Neural progenitor cell (in vitro differentiated cells): ENCODE results near the gene MRAS. TPM values are rescaled to one million over a fixed set of nuclear protein-coding genes. Genes with fewer than 3 reads are reported as not detected.

Source experiments
- DNase-seq: peaks from one replicate; pipeline ENCODE4 v3.0.0-alpha.2; 2016; ENCODE audit warnings: low spot score
- H2AFZ ChIP-seq: fragments of 200-600 bp; sonication (generic); replicated peaks from 2 replicates; pipeline ENCODE4 v1.6.1; 2016; ENCODE audit warnings: antibody characterized with exemption
- H3F3A ChIP-seq: fragments of 200-600 bp; sonication (generic); 2 replicates; pipeline ENCODE4 v1.6.1; 2016; ENCODE audit warnings: antibody characterized with exemption, low read depth
- H3K27ac ChIP-seq: fragments of 200-600 bp; sonication (generic); 2 replicates; pipeline ENCODE4 v1.5.1; 2016; ENCODE audit warnings: mild to moderate bottlenecking
- H3K27me3 ChIP-seq: fragments of 200-600 bp; sonication (generic); 2 replicates; pipeline ENCODE4 v1.6.1; 2016; ENCODE audit warnings: mild to moderate bottlenecking, moderate library complexity
- H3K36me3 ChIP-seq: fragments of 200-600 bp; sonication (generic); 2 replicates; pipeline ENCODE4 v1.5.1; 2016
- H3K4me1 ChIP-seq: fragments of 200-600 bp; sonication (generic); 2 replicates; pipeline ENCODE4 v1.6.1; 2016; ENCODE audit warnings: mixed run types
- H3K4me2 ChIP-seq: fragments of 200-600 bp; sonication (generic); 2 replicates; pipeline ENCODE4 v1.6.1; 2016
- H3K4me3 ChIP-seq: fragments of 200-600 bp; sonication (generic); 2 replicates; pipeline ENCODE4 v1.5.1; 2016
- H3K79me2 ChIP-seq: fragments of 200-600 bp; sonication (generic); 2 replicates; pipeline ENCODE4 v1.6.1; 2016; ENCODE audit warnings: low read depth
- H3K9ac ChIP-seq: fragments of 200-600 bp; sonication (generic); 2 replicates; pipeline ENCODE4 v1.6.1; 2016
- H3K9me3 ChIP-seq: fragments of 200-600 bp; sonication (generic); 2 replicates; pipeline ENCODE4 v1.5.1; 2016; ENCODE audit warnings: low read depth
- H4K20me1 ChIP-seq: fragments of 200-600 bp; sonication (generic); 2 replicates; pipeline ENCODE4 v1.6.1; 2016; ENCODE audit warnings: low read depth
- H3K27ac Mint-ChIP-seq: 3 replicates; pipeline ENCODE4 v1.8.0; 2021; ENCODE audit warnings: mixed read lengths
- H3K27me3 Mint-ChIP-seq: 2 replicates; pipeline ENCODE4 v1.8.0; 2022; ENCODE audit warnings: low read depth, mild to moderate bottlenecking, inconsistent platforms, moderate library complexity, mixed read lengths; ENCODE audit not compliant: insufficient read depth
- H3K36me3 Mint-ChIP-seq: 3 replicates; pipeline ENCODE4 v1.8.0; 2021; ENCODE audit warnings: mixed read lengths
- H3K4me1 Mint-ChIP-seq: 3 replicates; pipeline ENCODE4 v1.8.0; 2021; ENCODE audit warnings: mixed read lengths
- H3K4me3 Mint-ChIP-seq: 3 replicates; pipeline ENCODE4 v1.8.0; 2021; ENCODE audit warnings: mild to moderate bottlenecking, moderate library complexity, mixed read lengths
- H3K9me3 Mint-ChIP-seq: 3 replicates; pipeline ENCODE4 v1.8.0; 2020; ENCODE audit warnings: mixed read lengths
- CTCF ChIP-seq: fragments of 200-600 bp; sonication (generic); IDR thresholded peaks from 2 replicates; pipeline ENCODE4 v1.5.1; 2017; ENCODE audit warnings: antibody characterized with exemption, mild to moderate bottlenecking
- EZH2 ChIP-seq: fragments of 200-600 bp; sonication (generic); IDR thresholded peaks from 2 replicates; pipeline ENCODE4 v1.6.1; 2017; ENCODE audit warnings: antibody characterized with exemption, mild to moderate bottlenecking, moderate library complexity
- EZH2phosphoT487 ChIP-seq: fragments of 200-600 bp; sonication (generic); IDR thresholded peaks from 2 replicates; pipeline ENCODE4 v1.6.1; 2017; ENCODE audit warnings: antibody characterized with exemption
- total RNA-seq: library from RNA; depleted of rRNA; stranded (reverse); fragments of >200 nt; gene quantifications from 2 replicates; pipeline ENCODE4 v1.2.3, GENCODE V29; 2015; ENCODE audit warnings: low replicate concordance

The MRAS gene
- total RNA-seq, 1 donor from 2014 or later = 17.2 TPM

GRCh38 chr3:138397983-138398382, 49.6 kb downstream of the MRAS start:
- H3K4me1 ChIP-seq = no peaks in the 10 kb centered on the region
- H3K27ac ChIP-seq = no peak overlapping the region
- H3K4me1 Mint-ChIP-seq = peaks cover 2% of the 10 kb centered on the region
- H3K27me3 ChIP-seq = no peaks in the 10 kb centered on the region
- peaks cover 4% of the 10 kb centered on the region for H3K27me3 Mint-ChIP-seq
- H3K9me3 ChIP-seq = no peaks in the 10 kb centered on the region
- H3K4me2 ChIP-seq = no peak overlapping the region
- no peak for TF ChIP-seq EZH2
- peak; percentile 5 for TF ChIP-seq CTCF
- no peaks in the 10 kb centered on the region for H3F3A ChIP-seq
- H2AFZ ChIP-seq = no peak overlapping the region
- H3K36me3 ChIP-seq = no peaks in the 10 kb centered on the region
- H3K36me3 Mint-ChIP-seq = peaks cover 11% of the 10 kb centered on the region
- no peak overlapping the region for H3K4me3 Mint-ChIP-seq
- no peak for DNase-seq
- H3K9ac ChIP-seq = no peak overlapping the region
- H3K79me2 ChIP-seq = no peaks in the 10 kb centered on the region
- no peaks in the 10 kb centered on the region for H4K20me1 ChIP-seq
- no peak overlapping the region for H3K4me3 ChIP-seq
- no peaks in the 10 kb centered on the region for H3K9me3 Mint-ChIP-seq
- H3K27ac Mint-ChIP-seq = no peak overlapping the region

GRCh38 chr3:138398791-138399575, 50.6 kb downstream of the MRAS start:
- no peak overlapping the region for H3K4me2 ChIP-seq
- no peaks in the 10 kb centered on the region for H3F3A ChIP-seq
- TF ChIP-seq EZH2phosphoT487 (no peak), EZH2 (no peak), CTCF (no peak)
- H3K4me1 ChIP-seq = peaks cover 7% of the 10 kb centered on the region
- peaks cover 4% of the 10 kb centered on the region for H3K27me3 Mint-ChIP-seq
- H3K9me3 Mint-ChIP-seq = no peaks in the 10 kb centered on the region
- H3K27ac Mint-ChIP-seq = no peak overlapping the region
- H3K36me3 Mint-ChIP-seq = peaks cover 12% of the 10 kb centered on the region
- no peak overlapping the region for H3K4me3 Mint-ChIP-seq
- no peaks in the 10 kb centered on the region for H4K20me1 ChIP-seq
- H3K79me2 ChIP-seq = no peaks in the 10 kb centered on the region
- H3K36me3 ChIP-seq = no peaks in the 10 kb centered on the region
- H3K27ac ChIP-seq = no peak overlapping the region
- H3K9ac ChIP-seq = no peak overlapping the region
- DNase-seq = no peak
- no peak overlapping the region for H2AFZ ChIP-seq
- H3K4me3 ChIP-seq = no peak overlapping the region
- no peaks in the 10 kb centered on the region for H3K27me3 ChIP-seq
- H3K9me3 ChIP-seq = no peaks in the 10 kb centered on the region
- H3K4me1 Mint-ChIP-seq = peaks cover 2% of the 10 kb centered on the region

- Mint-ChIP-seq H3K36me3 (peaks cover 18% of the 10 kb centered on the region), H3K27me3 (peaks cover 6% of the 10 kb centered on the region), H3K4me1 (peaks cover 2% of the 10 kb centered on the region), H3K4me3 (no peak overlapping the region), H3K27ac (no peak overlapping the region), H3K9me3 (no peaks in the 10 kb centered on the region)
- H3K27ac ChIP-seq = no peak overlapping the region
- H2AFZ ChIP-seq = no peak overlapping the region
- H3K4me2 ChIP-seq = no peak overlapping the region
- DNase-seq = no peak
- H4K20me1 ChIP-seq = no peaks in the 10 kb centered on the region
- H3F3A ChIP-seq = no peaks in the 10 kb centered on the region
- H3K4me1 ChIP-seq = peaks cover 7% of the 10 kb centered on the region
- no peak for TF ChIP-seq EZH2phosphoT487
- TF ChIP-seq EZH2 = no peak
- no peak for TF ChIP-seq CTCF
- H3K9ac ChIP-seq = no peak overlapping the region
- H3K27me3 ChIP-seq = no peaks in the 10 kb centered on the region
- H3K79me2 ChIP-seq = no peaks in the 10 kb centered on the region
- no peak overlapping the region for H3K4me3 ChIP-seq
- H3K9me3 ChIP-seq = no peaks in the 10 kb centered on the region
- no peaks in the 10 kb centered on the region for H3K36me3 ChIP-seq
Measured at GRCh38 chr3:138399766-138400165, 51.4 kb downstream of the MRAS start.
